HepG2 (cell line): ENCODE data around the gene CRYZL1. TPM values are rescaled to one million over a fixed set of nuclear protein-coding genes. Genes with fewer than 3 reads are reported as not detected.

Experiments used
- ATAC-seq: fragments of 200-7000 bp; cut with Tn5 transposase; 3 replicates; pipeline ENCODE4 v1.9.1; 2020; ENCODE audit warnings: mild to moderate bottlenecking, moderate library complexity
- BruUV-seq: library from RNA; stranded (reverse); fragments of 400-500 nt; replicated peaks from 2 replicates; lab custom pipeline; 2021; lab: Mats Ljungman, UMichigan
- CTCF ChIA-PET: fragments of 300-600 bp; formaldehyde crosslinking; extraction: SDS; loops from one replicate; lab custom pipeline; 2021; ENCODE audit warnings: low total read pairs, inconsistent platforms, low intra/inter-chr PET ratio; lab: Yijun Ruan, JAX
- POLR2A ChIA-PET: fragments of 350-600 bp; sonication (Branson Sonifier 250); formaldehyde crosslinking; loops from one replicate; lab custom pipeline; 2020; ENCODE audit warnings: antibody characterized with exemption, inconsistent platforms; lab: Yijun Ruan, JAX
- DNase-seq: peaks from one replicate; pipeline ENCODE4 v3.0.0-alpha.2; 2015; ENCODE audit warnings: low spot score
- FAIRE-seq: peaks from 3 replicates; lab custom pipeline; 2011; peaks lifted over from hg19 to GRCh38; lab: Jason Lieb, UNC
- H2AFZ ChIP-seq: one replicate; pipeline ENCODE4 v1.6.1; 2011; ENCODE audit warnings: low read length, inconsistent platforms
- H3K27ac ChIP-seq: fragments of 300-600 bp; 3 replicates; pipeline ENCODE4 v1.8.0; 2011; ENCODE audit warnings: mixed run types, mild to moderate bottlenecking, mixed read lengths, low read length, inconsistent platforms; ENCODE audit not compliant: insufficient read depth; ENCODE audit errors: extremely low read length
- H3K27me3 ChIP-seq, 2 experiments: fragments of 200-600 bp in 1 of 2; 2 replicates in 1 of 2; 3 replicates in 1 of 2; pipeline versions ENCODE4 v1.6.0 to v1.8.0; 2011; ENCODE audit warnings: low read length in 2 of 2, mild to moderate bottlenecking in 2 of 2, moderate library complexity in 2 of 2, inconsistent platforms in 1 of 2; ENCODE audit not compliant: insufficient read depth in 2 of 2, control insufficient read depth in 1 of 2
- H3K36me3 ChIP-seq, 2 experiments: fragments of 200-600 bp in 1 of 2; replicated peaks in 1 of 2; 2 replicates in 1 of 2; 3 replicates in 1 of 2; pipeline versions ENCODE4 v1.5.1 to v1.8.0; 2011; ENCODE audit warnings: low read length in 2 of 2, inconsistent platforms in 1 of 2; ENCODE audit not compliant: insufficient read depth in 2 of 2, control insufficient read depth in 1 of 2
- H3K4me1 ChIP-seq: 2 replicates; pipeline ENCODE4 v1.5.1; 2012; ENCODE audit warnings: low read length, inconsistent platforms; ENCODE audit not compliant: insufficient read depth
- H3K4me2 ChIP-seq: 2 replicates; pipeline ENCODE4 v1.6.0; 2011; ENCODE audit warnings: low read depth, low read length, inconsistent platforms
- H3K4me3 ChIP-seq, 3 experiments: fragments of 200-600 bp in 1 of 3; sonication (generic), shearing (Covaris generic) in 1 of 3; replicated peaks in 1 of 3; 2 replicates each; pipeline ENCODE4 v1.5.1; 2011 to 2016; ENCODE audit warnings: low read length in 3 of 3, inconsistent platforms in 2 of 3, low read depth in 2 of 3, mild to moderate bottlenecking in 2 of 3, control low read depth in 1 of 3, mixed read lengths in 1 of 3; ENCODE audit not compliant: insufficient read depth in 1 of 3
- H3K79me2 ChIP-seq: one replicate; pipeline ENCODE4 v1.6.1; 2011; ENCODE audit warnings: low read length, inconsistent platforms; ENCODE audit not compliant: insufficient read depth
- H3K9ac ChIP-seq: 2 replicates; pipeline ENCODE4 v1.6.0; 2011; ENCODE audit warnings: mild to moderate bottlenecking, low read depth, low read length, inconsistent platforms; ENCODE audit not compliant: insufficient read depth
- H3K9me3 ChIP-seq: 2 replicates; pipeline ENCODE4 v1.5.1; 2012; ENCODE audit warnings: mild to moderate bottlenecking, low read length
- H4K20me1 ChIP-seq: 2 replicates; pipeline ENCODE4 v1.6.0; 2011; ENCODE audit warnings: inconsistent platforms, mild to moderate bottlenecking, low read length, moderate library complexity; ENCODE audit not compliant: insufficient read depth
- BORCS8-MEF2B ChIP-seq: sonication (generic); formaldehyde crosslinking; IDR thresholded peaks from 2 replicates; pipeline ENCODE4 v1.8.0; 2022; ENCODE audit warnings: mild to moderate bottlenecking, missing genetic modification reagents
- FOXC1 ChIP-seq: sonication (generic); formaldehyde crosslinking; IDR thresholded peaks from 2 replicates; pipeline ENCODE4 v1.8.0; 2022; ENCODE audit warnings: mild to moderate bottlenecking, missing genetic modification reagents, borderline replicate concordance
- HMG20A ChIP-seq: IDR thresholded peaks from 2 replicates; pipeline ENCODE4 v1.6.1; 2016; ENCODE audit warnings: borderline replicate concordance
- NFRKB ChIP-seq: fragments of 450-650 bp; IDR thresholded peaks from 2 replicates; pipeline ENCODE4 v1.6.1; 2017
- POLR2G ChIP-seq: fragments of 200-400 bp; formaldehyde crosslinking; IDR thresholded peaks from 2 replicates; pipeline ENCODE4 v1.6.1; 2018; ENCODE audit warnings: mild to moderate bottlenecking, low read depth, low read length, moderate library complexity
- SOX13 ChIP-seq, 3 experiments: fragments of 450-650 bp in 1 of 3; sonication (generic) in 1 of 3; formaldehyde crosslinking in 1 of 3; IDR thresholded peaks in 2 of 3; conservative IDR thresholded peaks in 1 of 3; 2 replicates each; pipeline versions ENCODE4 v1.5.0 to v1.6.1; 2016 to 2020; ENCODE audit warnings: antibody characterized with exemption in 1 of 3, mild to moderate bottlenecking in 1 of 3, missing compliant biosample characterization in 1 of 3, missing genetic modification reagents in 1 of 3, moderate library complexity in 1 of 3
- ZNF367 ChIP-seq: sonication (generic); formaldehyde crosslinking; IDR thresholded peaks from 2 replicates; pipeline ENCODE4 v1.4.0; 2020; ENCODE audit warnings: missing genetic modification reagents, borderline replicate concordance
- WGBS: methylation state at CpG from one replicate; pipeline ENCODE4 v1.1.6; 2017; ENCODE audit warnings: low lambda C conversion rate; 5-methylcytosine and 5-hydroxymethylcytosine counted together
- in situ Hi-C: cut with HindIII; loops from 2 replicates; pipeline ENCODE4 v1.10.0; 2017; ENCODE audit warnings: low pct_unique_long_range_greater_than_20kb; ENCODE audit not compliant: extremely low pct_ligation_motif_present
- intact Hi-C: fragments of 100-400 bp; cut with micrococcal nuclease; formaldehyde crosslinking; loops from one replicate; pipeline ENCODE4 v1.10.0; 2022; ENCODE audit not compliant: unreplicated experiment
- polyA plus RNA-seq, 8 experiments: library from polyadenylated mRNA; depleted of rRNA in 3 of 8; stranded (reverse) in 7 of 8; unstranded in 1 of 8; fragments of >200 nt; fragmentation: Illumina TruSeq in 4 of 8; extraction: Trizol in 4 of 8; gene quantifications; 2 replicates each; pipeline versions ENCODE4 v1.2.1 to v1.2.3, GENCODE V29; 2011 to 2016; ENCODE audit warnings: low read depth in 4 of 8, missing spikeins in 1 of 8, mixed read lengths in 1 of 8; ENCODE audit not compliant: insufficient read depth in 1 of 8
- total RNA-seq, 5 experiments: library from RNA; depleted of rRNA; stranded (reverse); fragments of >200 nt; fragmentation: Illumina TruSeq; extraction: Trizol; gene quantifications; 2 replicates each; pipeline ENCODE4 v1.2.3, GENCODE V29; 2016; ENCODE audit warnings: low read depth in 1 of 5
- TF ChIP-seq, protein P1 (sequence below): sonication (generic); formaldehyde crosslinking; conservative IDR thresholded peaks from 2 replicates; pipeline ENCODE4 v1.8.0; 2022; ENCODE audit warnings: low read depth, missing genetic modification reagents
- TF ChIP-seq, protein P2 (sequence below): sonication (generic); formaldehyde crosslinking; IDR thresholded peaks from 2 replicates; pipeline ENCODE4 v1.8.1; 2022; ENCODE audit warnings: mild to moderate bottlenecking, missing genetic modification reagents

CRYZL1 gene
- total and polyA plus RNA-seq, 2 of the 13 experiments (the other 11 are each of a cell fraction or from before 2014, with no cell fraction given), result 20.3 to 27.7 TPM

DNA sequence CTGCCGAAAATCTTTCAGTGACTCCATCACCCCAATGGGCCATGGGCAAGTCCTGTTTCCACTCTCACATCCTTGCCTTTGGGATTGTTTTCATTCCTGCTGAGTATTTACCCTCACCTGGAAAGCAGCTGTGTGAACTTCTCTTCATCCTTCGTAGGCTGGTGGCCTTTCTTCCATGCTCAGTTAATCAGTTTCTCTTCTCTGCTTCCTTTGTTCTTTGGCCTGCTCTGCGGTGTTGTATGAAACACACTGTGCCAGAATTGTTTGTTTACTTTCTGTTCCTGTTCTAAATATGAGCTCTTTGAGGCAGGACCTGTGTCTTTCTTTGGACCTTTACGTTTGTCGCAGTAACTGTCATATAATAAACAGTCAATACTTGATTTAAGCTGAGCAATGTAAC is 49.3 kb upstream of the CRYZL1 start:
- ChIA-PET CTCF (no interaction called here), POLR2A (interaction anchor here (0.5 kb wide), 1 partner anchor 10 kb away, joined by 3 read pairs; no protein-coding TSS in a partner anchor)
- Histone ChIP-seq H3K36me3 (no peaks in the 10 kb centered on the region), H3K79me2 (peaks cover 27% of the 10 kb centered on the region), H3K9ac (no peak overlapping the region), H3K4me2 (0 out of 2 replicates have a peak overlapping the region, but pooled peaks have one; percentile 18), H3K9me3 (no peaks in the 10 kb centered on the region), H3K4me3 (no peak overlapping the region), H3K27ac (no peak overlapping the region), H4K20me1 (peaks cover 26% of the 10 kb centered on the region), H2AFZ (no peak overlapping the region), H3K27me3 (no peaks in the 10 kb centered on the region), H3K4me1 (peaks cover 52% of the 10 kb centered on the region)
- in situ Hi-C loops, result no loop called here
- no TSS peak for BruUV-seq
- ATAC-seq (no peak), FAIRE-seq (no peak), DNase-seq (no peak)
- WGBS, result 69% methylated on average over 5 of the region's 5 CpGs
- no peak for TF ChIP-seq FOXC1 (CRISPR knock-in tag)
- TF ChIP-seq, protein P1, sequence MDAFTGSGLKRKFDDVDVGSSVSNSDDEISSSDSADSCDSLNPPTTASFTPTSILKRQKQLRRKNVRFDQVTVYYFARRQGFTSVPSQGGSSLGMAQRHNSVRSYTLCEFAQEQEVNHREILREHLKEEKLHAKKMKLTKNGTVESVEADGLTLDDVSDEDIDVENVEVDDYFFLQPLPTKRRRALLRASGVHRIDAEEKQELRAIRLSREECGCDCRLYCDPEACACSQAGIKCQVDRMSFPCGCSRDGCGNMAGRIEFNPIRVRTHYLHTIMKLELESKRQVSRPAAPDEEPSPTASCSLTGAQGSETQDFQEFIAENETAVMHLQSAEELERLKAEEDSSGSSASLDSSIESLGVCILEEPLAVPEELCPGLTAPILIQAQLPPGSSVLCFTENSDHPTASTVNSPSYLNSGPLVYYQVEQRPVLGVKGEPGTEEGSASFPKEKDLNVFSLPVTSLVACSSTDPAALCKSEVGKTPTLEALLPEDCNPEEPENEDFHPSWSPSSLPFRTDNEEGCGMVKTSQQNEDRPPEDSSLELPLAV (CRISPR knock-in tag), result no peak
- no peak for TF ChIP-seq BORCS8-MEF2B (CRISPR knock-in tag)
- TF ChIP-seq HMG20A (CRISPR knock-in tag), result no peak
- TF ChIP-seq POLR2G, result no peak
- TF ChIP-seq ZNF367 (CRISPR knock-in tag), result no peak
- TF ChIP-seq, protein P2, sequence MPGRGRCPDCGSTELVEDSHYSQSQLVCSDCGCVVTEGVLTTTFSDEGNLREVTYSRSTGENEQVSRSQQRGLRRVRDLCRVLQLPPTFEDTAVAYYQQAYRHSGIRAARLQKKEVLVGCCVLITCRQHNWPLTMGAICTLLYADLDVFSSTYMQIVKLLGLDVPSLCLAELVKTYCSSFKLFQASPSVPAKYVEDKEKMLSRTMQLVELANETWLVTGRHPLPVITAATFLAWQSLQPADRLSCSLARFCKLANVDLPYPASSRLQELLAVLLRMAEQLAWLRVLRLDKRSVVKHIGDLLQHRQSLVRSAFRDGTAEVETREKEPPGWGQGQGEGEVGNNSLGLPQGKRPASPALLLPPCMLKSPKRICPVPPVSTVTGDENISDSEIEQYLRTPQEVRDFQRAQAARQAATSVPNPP (CRISPR knock-in tag), result no peak
- no peak for TF ChIP-seq NFRKB
- no peak for TF ChIP-seq SOX13 (IDR thresholded peaks at IDR 0.05)
- 0 out of 4 replicates have a peak, but pooled peaks of 1 of the 2 experiments have one; percentile 8 for TF ChIP-seq SOX13 (CRISPR knock-in tag; conservative IDR thresholded peaks at IDR 0.05 in 1 of 2, IDR thresholded peaks at IDR 0.05 in 1 of 2)
- intact Hi-C loops, result no loop called here
